ENCODE measurements around the gene COL24A1. TPM values are rescaled to one million over a fixed set of nuclear protein-coding genes. Genes with fewer than 3 reads are reported as not detected.
"Not testable (repeated sequence)": the region's sequence is repeated elsewhere in the genome, so short reads cannot be mapped to it uniquely, and the experiment has no call there.

Gene COL24A1
- total RNA-seq, 1 experiment from 2014 or later: not detected

DNA sequence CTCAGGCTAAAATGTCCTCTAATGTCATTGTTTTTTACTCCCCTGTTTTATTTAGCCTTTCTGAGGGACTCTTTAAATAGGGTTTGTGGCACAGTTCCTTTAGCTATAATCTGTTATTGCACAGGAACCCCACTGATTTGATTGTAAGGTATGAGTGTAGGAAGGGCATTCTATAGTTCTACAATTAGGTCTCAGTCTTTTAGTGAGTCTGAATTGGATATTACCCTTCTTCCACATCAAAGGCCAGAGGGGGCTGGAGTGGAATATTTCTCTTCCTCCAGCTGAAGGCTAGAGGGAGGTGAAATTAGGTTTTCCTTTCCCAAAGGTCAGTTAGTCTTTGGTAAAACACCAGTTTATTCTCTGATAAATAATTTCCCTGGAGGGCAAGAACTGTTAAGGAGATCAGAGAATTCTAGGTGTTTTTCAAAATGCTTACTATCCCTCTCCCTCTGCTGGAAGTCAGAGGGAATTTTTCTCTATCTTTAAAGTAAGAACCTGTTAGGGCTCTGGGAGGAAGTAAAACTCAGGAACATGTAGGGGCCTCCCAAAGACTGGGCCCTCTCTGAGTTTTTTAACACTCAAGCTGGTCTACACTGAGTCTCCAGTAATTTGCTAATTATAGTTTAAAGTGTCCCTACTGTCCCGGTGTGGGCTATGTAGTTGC lies 272.1 kb downstream of the COL24A1 start:
- DNase-seq (ENCODE audit: unreplicated experiment): peak; percentile 42
- no TSS peak for BruUV-seq (replicated peaks)
- Mint-ChIP-seq H3K9me3 (ENCODE audit: unreplicated experiment) (no peaks in the 10 kb centered on the region), H3K36me3 (ENCODE audit: insufficient read depth, unreplicated experiment) (no peaks in the 10 kb centered on the region), H3K27me3 (ENCODE audit: insufficient read depth, unreplicated experiment) (peaks cover 13% of the 10 kb centered on the region), H3K27ac (ENCODE audit: low read depth, unreplicated experiment) (no peak overlapping the region), H3K4me1 (ENCODE audit: insufficient read depth, unreplicated experiment) (no peaks in the 10 kb centered on the region), H3K4me3 (ENCODE audit: unreplicated experiment) (no peak overlapping the region)
- ChIA-PET CTCF (interaction anchor here (0.6 to 2.0 kb wide), 14 partner anchors 10 to 579 kb away, joined by 3 to 9 read pairs (median 3); no protein-coding TSS in a partner anchor), POLR2A (interaction anchor here (0.6 to 1.0 kb wide), 2 partner anchors 176 to 180 kb away, joined by 3 read pairs; partner anchors contain the start of gene ZNHIT6)
- intact Hi-C loops (cut with micrococcal nuclease): loop anchor here (1.0 to 10.0 kb wide), 3 partner anchors 176 to 577 kb away; partner anchors contain the start of gene ZNHIT6
- TF ChIP-seq, protein P1, sequence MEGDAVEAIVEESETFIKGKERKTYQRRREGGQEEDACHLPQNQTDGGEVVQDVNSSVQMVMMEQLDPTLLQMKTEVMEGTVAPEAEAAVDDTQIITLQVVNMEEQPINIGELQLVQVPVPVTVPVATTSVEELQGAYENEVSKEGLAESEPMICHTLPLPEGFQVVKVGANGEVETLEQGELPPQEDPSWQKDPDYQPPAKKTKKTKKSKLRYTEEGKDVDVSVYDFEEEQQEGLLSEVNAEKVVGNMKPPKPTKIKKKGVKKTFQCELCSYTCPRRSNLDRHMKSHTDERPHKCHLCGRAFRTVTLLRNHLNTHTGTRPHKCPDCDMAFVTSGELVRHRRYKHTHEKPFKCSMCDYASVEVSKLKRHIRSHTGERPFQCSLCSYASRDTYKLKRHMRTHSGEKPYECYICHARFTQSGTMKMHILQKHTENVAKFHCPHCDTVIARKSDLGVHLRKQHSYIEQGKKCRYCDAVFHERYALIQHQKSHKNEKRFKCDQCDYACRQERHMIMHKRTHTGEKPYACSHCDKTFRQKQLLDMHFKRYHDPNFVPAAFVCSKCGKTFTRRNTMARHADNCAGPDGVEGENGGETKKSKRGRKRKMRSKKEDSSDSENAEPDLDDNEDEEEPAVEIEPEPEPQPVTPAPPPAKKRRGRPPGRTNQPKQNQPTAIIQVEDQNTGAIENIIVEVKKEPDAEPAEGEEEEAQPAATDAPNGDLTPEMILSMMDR (IDR thresholded peaks at IDR 0.05; ENCODE audit: unreplicated experiment): peak; percentile 52

DNA sequence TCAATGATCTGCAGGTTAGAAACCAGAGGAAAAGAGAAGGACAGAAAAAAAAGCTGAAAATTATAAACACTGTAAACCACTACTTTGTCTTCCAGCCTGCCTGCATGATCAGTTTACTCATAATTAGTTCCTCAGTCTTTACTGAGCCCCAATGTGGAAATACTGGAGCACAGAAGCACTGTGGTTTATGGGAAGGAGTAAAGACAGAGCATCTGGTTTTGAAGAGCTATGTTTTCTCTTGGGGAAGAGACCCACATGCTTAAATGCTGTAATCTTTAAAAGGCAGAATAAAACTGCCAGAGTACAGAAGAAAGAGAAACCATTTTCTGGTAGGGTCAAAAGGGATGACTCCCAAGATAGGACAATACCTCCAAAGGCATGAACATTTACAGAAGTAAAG lies 289.4 kb downstream of the COL24A1 start:
- H3K36me3 Mint-ChIP-seq (ENCODE audit: insufficient read depth, unreplicated experiment): no peaks in the 10 kb centered on the region
- H3K4me1 Mint-ChIP-seq (ENCODE audit: insufficient read depth, unreplicated experiment): peaks cover 6% of the 10 kb centered on the region
- TF ChIP-seq, protein P1 (IDR thresholded peaks at IDR 0.05; ENCODE audit: unreplicated experiment): no peak

DNA sequence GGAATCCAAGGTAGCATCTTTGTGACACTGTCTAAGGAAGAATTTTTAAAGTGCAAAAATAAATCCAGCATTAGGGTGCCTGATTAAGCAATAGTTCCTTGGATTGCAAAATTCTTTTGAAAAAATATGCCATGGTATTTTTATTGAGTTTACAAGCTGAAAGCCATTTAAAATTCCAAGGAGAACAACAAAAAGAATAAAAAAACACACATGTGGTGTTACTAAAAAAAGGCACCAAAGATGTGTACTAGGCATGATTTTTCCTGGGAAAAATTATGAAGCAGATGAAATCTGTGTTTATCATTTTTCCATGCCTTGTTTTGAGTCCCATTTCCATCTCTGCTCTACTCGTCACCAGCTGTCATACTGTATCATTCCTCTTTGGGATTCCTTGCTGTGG lies 291.4 kb downstream of the COL24A1 start:
- H3K27me3 Mint-ChIP-seq (ENCODE audit: insufficient read depth, unreplicated experiment): peaks cover 2% of the 10 kb centered on the region
- CTCF ChIA-PET: no interaction called here
- no TSS peak for BruUV-seq (replicated peaks)
- POLR2A ChIA-PET: no interaction called here
- no peaks in the 10 kb centered on the region for H3K9me3 Mint-ChIP-seq (ENCODE audit: unreplicated experiment)
- DNase-seq (ENCODE audit: unreplicated experiment): peak; percentile 27
- peaks cover 6% of the 10 kb centered on the region for H3K4me1 Mint-ChIP-seq (ENCODE audit: insufficient read depth, unreplicated experiment)
- H3K36me3 Mint-ChIP-seq (ENCODE audit: insufficient read depth, unreplicated experiment): no peaks in the 10 kb centered on the region
- TF ChIP-seq, protein P1 (IDR thresholded peaks at IDR 0.05; ENCODE audit: unreplicated experiment): no peak
- H3K4me3 Mint-ChIP-seq (ENCODE audit: unreplicated experiment): no peak overlapping the region
- peak overlapping the region; percentile 3 for H3K27ac Mint-ChIP-seq (ENCODE audit: low read depth, unreplicated experiment)
- intact Hi-C loops (cut with micrococcal nuclease): no loop called here

More for the DNA sequence above, 289.4 kb downstream of the COL24A1 start:
- intact Hi-C loops (cut with micrococcal nuclease): no loop called here
- Mint-ChIP-seq H3K4me3 (ENCODE audit: unreplicated experiment) (no peak overlapping the region), H3K9me3 (ENCODE audit: unreplicated experiment) (no peaks in the 10 kb centered on the region), H3K27me3 (ENCODE audit: insufficient read depth, unreplicated experiment) (peaks cover 11% of the 10 kb centered on the region), H3K27ac (ENCODE audit: low read depth, unreplicated experiment) (no peak overlapping the region)
- no TSS peak for BruUV-seq (replicated peaks)
- ChIA-PET POLR2A (no interaction called here), CTCF (interaction anchor here (0.7 to 1.6 kb wide), 4 partner anchors 9 to 158 kb away, joined by 3 to 4 read pairs (median 3); no protein-coding TSS in a partner anchor)
- no peak for DNase-seq (ENCODE audit: unreplicated experiment)

DNA sequence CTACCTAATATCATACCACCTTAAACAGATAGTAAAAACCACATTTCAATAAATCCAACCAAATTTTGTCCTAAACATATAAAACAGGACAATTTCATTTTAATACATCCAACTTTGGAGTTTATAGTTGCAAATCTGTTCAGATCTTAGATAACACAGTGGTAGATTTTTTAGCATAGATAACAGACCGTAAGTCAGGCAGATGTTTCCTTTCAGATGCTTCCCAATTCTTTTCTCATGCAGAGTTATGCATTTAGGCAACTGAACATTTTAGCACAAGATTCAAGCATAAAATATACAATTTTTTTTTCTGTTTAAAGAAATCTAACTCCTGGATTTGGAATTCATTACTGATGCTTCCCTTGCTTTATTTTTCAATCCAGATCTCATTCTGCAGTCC lies 291.8 kb downstream of the COL24A1 start:
- TF ChIP-seq, protein P1 (IDR thresholded peaks at IDR 0.05; ENCODE audit: unreplicated experiment): no peak
- intact Hi-C loops (cut with micrococcal nuclease): no loop called here
- H3K9me3 Mint-ChIP-seq (ENCODE audit: unreplicated experiment): no peaks in the 10 kb centered on the region
- DNase-seq (ENCODE audit: unreplicated experiment): no peak
- H3K27ac Mint-ChIP-seq (ENCODE audit: low read depth, unreplicated experiment): no peak overlapping the region
- POLR2A ChIA-PET: no interaction called here
- no TSS peak for BruUV-seq (replicated peaks)
- H3K27me3 Mint-ChIP-seq (ENCODE audit: insufficient read depth, unreplicated experiment): no peaks in the 10 kb centered on the region
- no peaks in the 10 kb centered on the region for H3K36me3 Mint-ChIP-seq (ENCODE audit: insufficient read depth, unreplicated experiment)
- CTCF ChIA-PET: no interaction called here
- no peak overlapping the region for H3K4me3 Mint-ChIP-seq (ENCODE audit: unreplicated experiment)
- peaks cover 6% of the 10 kb centered on the region for H3K4me1 Mint-ChIP-seq (ENCODE audit: insufficient read depth, unreplicated experiment)

DNA sequence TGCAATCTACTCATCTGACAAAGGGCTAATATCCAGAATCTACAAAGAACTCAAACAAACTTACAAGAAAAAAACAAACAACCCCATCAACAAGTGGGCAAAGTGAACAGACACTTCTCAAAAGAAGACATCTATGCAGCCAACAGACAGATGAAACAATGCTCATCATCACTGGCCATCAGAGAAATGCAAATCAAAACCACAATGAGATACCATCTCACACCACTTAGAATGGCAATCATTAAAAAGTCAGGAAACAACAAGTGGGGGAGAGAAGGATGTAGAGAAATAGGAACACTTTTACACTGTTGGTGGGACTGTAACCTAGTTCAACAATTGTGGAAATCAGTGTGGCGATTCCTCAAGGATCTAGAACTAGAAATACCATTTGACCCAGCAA lies 292.9 kb downstream of the COL24A1 start:
- H3K4me1 Mint-ChIP-seq (ENCODE audit: insufficient read depth, unreplicated experiment); H3K27ac Mint-ChIP-seq (ENCODE audit: low read depth, unreplicated experiment); H3K27me3 Mint-ChIP-seq (ENCODE audit: insufficient read depth, unreplicated experiment); H3K9me3 Mint-ChIP-seq (ENCODE audit: unreplicated experiment); BruUV-seq (replicated peaks); DNase-seq (ENCODE audit: unreplicated experiment); intact Hi-C loops (cut with micrococcal nuclease); H3K36me3 Mint-ChIP-seq (ENCODE audit: insufficient read depth, unreplicated experiment); POLR2A ChIA-PET; CTCF ChIA-PET; H3K4me3 Mint-ChIP-seq (ENCODE audit: unreplicated experiment): not testable (repeated sequence)

All from MCF 10A (cell line).